HEK293 (cell line): ENCODE results near the gene BCL2L11.

Experiments used
- CTCF ChIA-PET: fragments of 350-600 bp; formaldehyde crosslinking; extraction: SDS; loops from one replicate; lab custom pipeline; 2021; ENCODE audit warnings: antibody characterized with exemption; lab: Yijun Ruan, JAX
- POLR2A ChIA-PET: fragments of 300-600 bp; formaldehyde crosslinking; extraction: SDS; loops from one replicate; lab custom pipeline; 2020; ENCODE audit warnings: antibody characterized with exemption, inconsistent platforms; lab: Yijun Ruan, JAX
- H3K27ac ChIP-seq: fragments of 200-500 bp; sonication (Bioruptor generic); 2 replicates; pipeline ENCODE4 v1.5.1; 2014; ENCODE audit warnings: low read depth, low read length, control low read depth, inconsistent platforms; ENCODE audit errors: extremely low read depth
- H3K36me3 ChIP-seq, 2 experiments: fragments of 200-500 bp in 1 of 2; sonication (Bioruptor generic) in 1 of 2; 1 replicate in 1 of 2; 2 replicates in 1 of 2; pipeline ENCODE4 v1.5.1; 2014 to 2017; ENCODE audit warnings: inconsistent platforms in 2 of 2, low read length in 2 of 2; ENCODE audit not compliant: control insufficient read depth in 2 of 2, insufficient read depth in 1 of 2
- H3K4me1 ChIP-seq: fragments of 200-500 bp; sonication (Bioruptor generic); 2 replicates; pipeline ENCODE4 v1.5.1; 2014; ENCODE audit warnings: mild to moderate bottlenecking, low read length, inconsistent platforms; ENCODE audit not compliant: control insufficient read depth, insufficient read depth
- H3K4me3 ChIP-seq: 2 replicates; pipeline ENCODE4 v1.5.1; 2011; ENCODE audit warnings: low read depth, mild to moderate bottlenecking, control low read depth, low read length, moderate library complexity
- H3K9me3 ChIP-seq: fragments of 200-500 bp; sonication (Bioruptor generic); 2 replicates; pipeline ENCODE4 v1.5.1; 2014; ENCODE audit warnings: low read depth, low read length, inconsistent platforms; ENCODE audit not compliant: control insufficient read depth, insufficient read depth
- GLI4 ChIP-seq: fragments of 450-650 bp; formaldehyde crosslinking; IDR thresholded peaks from 2 replicates; pipeline ENCODE4 v1.5.1; 2016; ENCODE audit warnings: missing biosample characterization, missing genetic modification characterization
- YY1 ChIP-seq: fragments of 450-650 bp; formaldehyde crosslinking; IDR thresholded peaks from 2 replicates; pipeline ENCODE4 v1.5.1; 2018; ENCODE audit warnings: missing biosample characterization, missing genetic modification characterization
- ZBTB17 ChIP-seq: fragments of 450-650 bp; formaldehyde crosslinking; IDR thresholded peaks from 2 replicates; pipeline ENCODE4 v1.5.1; 2016; ENCODE audit warnings: missing biosample characterization, missing genetic modification characterization
- ZFP69B ChIP-seq: fragments of 450-650 bp; formaldehyde crosslinking; IDR thresholded peaks from 2 replicates; pipeline ENCODE4 v1.5.1; 2016; ENCODE audit warnings: missing biosample characterization, missing genetic modification characterization
- ZNF132 ChIP-seq: fragments of 450-650 bp; formaldehyde crosslinking; IDR thresholded peaks from 2 replicates; pipeline ENCODE4 v1.5.1; 2017; ENCODE audit warnings: missing biosample characterization, missing genetic modification characterization, borderline replicate concordance
- ZNF16 ChIP-seq: fragments of 450-650 bp; formaldehyde crosslinking; IDR thresholded peaks from 2 replicates; pipeline ENCODE4 v1.5.1; 2016; ENCODE audit warnings: low read depth, missing biosample characterization, missing genetic modification characterization
- ZNF416 ChIP-seq: fragments of 450-650 bp; formaldehyde crosslinking; IDR thresholded peaks from 2 replicates; pipeline ENCODE4 v1.5.1; 2016; ENCODE audit warnings: missing biosample characterization, missing genetic modification characterization
- ZNF426 ChIP-seq: fragments of 450-650 bp; formaldehyde crosslinking; IDR thresholded peaks from 2 replicates; pipeline ENCODE4 v1.5.1; 2017; ENCODE audit warnings: missing biosample characterization, missing genetic modification characterization, mild to moderate bottlenecking, inconsistent platforms, moderate library complexity
- ZNF501 ChIP-seq: fragments of 450-650 bp; formaldehyde crosslinking; IDR thresholded peaks from 2 replicates; pipeline ENCODE4 v1.5.1; 2016; ENCODE audit warnings: missing biosample characterization, missing genetic modification characterization
- ZNF664 ChIP-seq: fragments of 450-650 bp; formaldehyde crosslinking; IDR thresholded peaks from 2 replicates; pipeline ENCODE4 v1.5.1; 2016; ENCODE audit warnings: missing biosample characterization, missing genetic modification characterization
- ZNF843 ChIP-seq: fragments of 450-650 bp; formaldehyde crosslinking; IDR thresholded peaks from 2 replicates; pipeline ENCODE4 v1.5.1; 2016; ENCODE audit warnings: missing biosample characterization, missing genetic modification characterization
- ZSCAN16 ChIP-seq: fragments of 450-650 bp; formaldehyde crosslinking; IDR thresholded peaks from 2 replicates; pipeline ENCODE4 v1.5.1; 2016; ENCODE audit warnings: missing biosample characterization, missing genetic modification characterization
- ZSCAN30 ChIP-seq: fragments of 450-650 bp; IDR thresholded peaks from 2 replicates; pipeline ENCODE4 v1.5.1; 2018; ENCODE audit warnings: missing biosample characterization, mild to moderate bottlenecking, missing genetic modification characterization, moderate library complexity
- TF ChIP-seq, protein P1 (sequence below): fragments of 450-650 bp; formaldehyde crosslinking; IDR thresholded peaks from 2 replicates; pipeline ENCODE4 v1.5.1; 2016; ENCODE audit warnings: missing biosample characterization, missing genetic modification characterization
- TF ChIP-seq, protein P2 (sequence below): fragments of 450-650 bp; formaldehyde crosslinking; IDR thresholded peaks from 2 replicates; pipeline ENCODE4 v1.5.1; 2016; ENCODE audit warnings: missing biosample characterization, missing genetic modification characterization
- TF ChIP-seq, protein P3 (sequence below): fragments of 450-650 bp; formaldehyde crosslinking; IDR thresholded peaks from 2 replicates; pipeline ENCODE4 v1.5.1; 2016; ENCODE audit warnings: missing biosample characterization, missing genetic modification characterization
- TF ChIP-seq, protein P4 (sequence below): fragments of 450-650 bp; IDR thresholded peaks from 2 replicates; pipeline ENCODE4 v1.5.1; 2018; ENCODE audit warnings: missing biosample characterization, mild to moderate bottlenecking, missing genetic modification characterization
- TF ChIP-seq, protein P5 (sequence below): fragments of 450-650 bp; formaldehyde crosslinking; IDR thresholded peaks from 2 replicates; pipeline ENCODE4 v1.5.1; 2016; ENCODE audit warnings: missing biosample characterization, missing genetic modification characterization, low read depth
- TF ChIP-seq, protein P6 (sequence below): fragments of 450-650 bp; formaldehyde crosslinking; IDR thresholded peaks from 2 replicates; pipeline ENCODE4 v1.5.1; 2017; ENCODE audit warnings: missing biosample characterization, missing genetic modification characterization
- TF ChIP-seq, protein P7 (sequence below): fragments of 450-650 bp; formaldehyde crosslinking; IDR thresholded peaks from 2 replicates; pipeline ENCODE4 v1.5.1; 2017; ENCODE audit warnings: missing biosample characterization, missing genetic modification characterization

Gene BCL2L11

DNA sequence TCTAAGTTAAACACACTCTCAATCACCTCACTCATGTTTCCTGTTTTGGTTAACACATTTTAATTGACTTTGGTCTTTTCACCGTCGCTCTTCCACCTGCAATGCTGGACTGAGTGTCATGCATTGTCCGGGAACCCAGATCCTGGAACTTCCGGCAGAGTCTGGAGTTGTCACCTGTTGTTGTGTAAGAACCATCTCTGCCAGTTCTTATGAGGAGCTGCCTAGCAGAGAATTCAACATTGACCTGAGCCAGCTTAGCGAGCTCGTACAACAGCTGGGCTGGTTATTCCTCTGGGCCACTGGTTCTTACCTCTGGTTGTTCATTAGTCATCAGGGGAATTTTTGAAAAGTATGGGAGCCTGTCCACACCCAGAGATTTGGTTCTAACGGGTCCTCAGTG, 75.7 kb downstream of the BCL2L11 start:
- Histone ChIP-seq H3K9me3 (no peaks in the 10 kb centered on the region), H3K4me3 (no peak overlapping the region), H3K36me3 (no peaks in the 10 kb centered on the region), H3K27ac (no peak overlapping the region), H3K4me1 (no peaks in the 10 kb centered on the region)
- POLR2A ChIA-PET, result no interaction called here
- TF ChIP-seq ZSCAN16 (tag by site-specific recombination) (no peak), ZNF416 (no peak), ZSCAN30 (tag by site-specific recombination) (no peak), ZNF501 (no peak), ZNF132 (tag by site-specific recombination) (no peak), GLI4 (tag by site-specific recombination) (no peak), ZNF843 (no peak)
- TF ChIP-seq, protein P1, sequence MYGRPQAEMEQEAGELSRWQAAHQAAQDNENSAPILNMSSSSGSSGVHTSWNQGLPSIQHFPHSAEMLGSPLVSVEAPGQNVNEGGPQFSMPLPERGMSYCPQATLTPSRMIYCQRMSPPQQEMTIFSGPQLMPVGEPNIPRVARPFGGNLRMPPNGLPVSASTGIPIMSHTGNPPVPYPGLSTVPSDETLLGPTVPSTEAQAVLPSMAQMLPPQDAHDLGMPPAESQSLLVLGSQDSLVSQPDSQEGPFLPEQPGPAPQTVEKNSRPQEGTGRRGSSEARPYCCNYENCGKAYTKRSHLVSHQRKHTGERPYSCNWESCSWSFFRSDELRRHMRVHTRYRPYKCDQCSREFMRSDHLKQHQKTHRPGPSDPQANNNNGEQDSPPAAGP (tag by site-specific recombination), result no peak
- TF ChIP-seq, protein P2, sequence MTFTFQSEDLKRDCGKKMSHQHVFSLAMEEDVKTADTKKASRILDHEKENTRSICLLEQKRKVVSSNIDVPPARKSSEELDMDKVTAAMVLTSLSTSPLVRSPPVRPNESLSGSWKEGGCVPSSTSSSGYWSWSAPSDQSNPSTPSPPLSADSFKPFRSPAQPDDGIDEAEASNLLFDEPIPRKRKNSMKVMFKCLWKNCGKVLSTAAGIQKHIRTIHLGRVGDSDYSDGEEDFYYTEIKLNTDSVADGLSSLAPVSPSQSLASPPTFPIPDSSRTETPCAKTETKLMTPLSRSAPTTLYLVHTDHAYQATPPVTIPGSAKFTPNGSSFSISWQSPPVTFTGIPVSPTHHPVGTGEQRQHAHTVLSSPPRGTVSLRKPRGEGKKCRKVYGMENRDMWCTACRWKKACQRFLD (tag by site-specific recombination), result no peak
- TF ChIP-seq, protein P3, sequence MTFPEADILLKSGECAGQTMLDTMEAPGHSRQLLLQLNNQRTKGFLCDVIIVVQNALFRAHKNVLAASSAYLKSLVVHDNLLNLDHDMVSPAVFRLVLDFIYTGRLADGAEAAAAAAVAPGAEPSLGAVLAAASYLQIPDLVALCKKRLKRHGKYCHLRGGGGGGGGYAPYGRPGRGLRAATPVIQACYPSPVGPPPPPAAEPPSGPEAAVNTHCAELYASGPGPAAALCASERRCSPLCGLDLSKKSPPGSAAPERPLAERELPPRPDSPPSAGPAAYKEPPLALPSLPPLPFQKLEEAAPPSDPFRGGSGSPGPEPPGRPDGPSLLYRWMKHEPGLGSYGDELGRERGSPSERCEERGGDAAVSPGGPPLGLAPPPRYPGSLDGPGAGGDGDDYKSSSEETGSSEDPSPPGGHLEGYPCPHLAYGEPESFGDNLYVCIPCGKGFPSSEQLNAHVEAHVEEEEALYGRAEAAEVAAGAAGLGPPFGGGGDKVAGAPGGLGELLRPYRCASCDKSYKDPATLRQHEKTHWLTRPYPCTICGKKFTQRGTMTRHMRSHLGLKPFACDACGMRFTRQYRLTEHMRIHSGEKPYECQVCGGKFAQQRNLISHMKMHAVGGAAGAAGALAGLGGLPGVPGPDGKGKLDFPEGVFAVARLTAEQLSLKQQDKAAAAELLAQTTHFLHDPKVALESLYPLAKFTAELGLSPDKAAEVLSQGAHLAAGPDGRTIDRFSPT (tag by site-specific recombination), result no peak
- CTCF ChIA-PET, result no interaction called here

DNA sequence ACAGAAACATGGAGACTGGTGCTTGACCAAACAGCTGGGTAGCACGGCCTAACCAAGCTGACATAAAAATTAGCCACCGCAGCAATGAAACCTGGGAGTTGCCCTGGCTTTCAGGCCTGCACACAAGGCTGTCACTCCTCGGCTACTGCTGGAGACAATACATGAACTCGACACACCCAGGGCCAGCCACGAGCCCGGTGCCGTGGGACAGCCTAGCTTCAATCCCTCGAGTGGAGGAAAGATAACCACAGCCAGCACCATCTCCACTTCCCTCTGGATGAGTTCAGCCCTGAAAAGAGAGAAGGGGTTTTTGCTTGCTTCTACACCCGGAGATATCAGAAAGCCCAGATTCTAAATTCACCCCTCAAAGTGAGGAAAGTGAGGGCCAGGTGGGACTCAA, 78.0 kb downstream of the BCL2L11 start:
- no peaks in the 10 kb centered on the region for H3K9me3 ChIP-seq
- no peaks in the 10 kb centered on the region for H3K36me3 ChIP-seq
- H3K4me1 ChIP-seq, result 0 out of 2 replicates have a peak, but pooled peaks cover 3% of the 10 kb centered on the region
- no peak overlapping the region for H3K27ac ChIP-seq
- no peak overlapping the region for H3K4me3 ChIP-seq
- CTCF ChIA-PET, result no interaction called here
- POLR2A ChIA-PET, result no interaction called here
- TF ChIP-seq, protein P4, sequence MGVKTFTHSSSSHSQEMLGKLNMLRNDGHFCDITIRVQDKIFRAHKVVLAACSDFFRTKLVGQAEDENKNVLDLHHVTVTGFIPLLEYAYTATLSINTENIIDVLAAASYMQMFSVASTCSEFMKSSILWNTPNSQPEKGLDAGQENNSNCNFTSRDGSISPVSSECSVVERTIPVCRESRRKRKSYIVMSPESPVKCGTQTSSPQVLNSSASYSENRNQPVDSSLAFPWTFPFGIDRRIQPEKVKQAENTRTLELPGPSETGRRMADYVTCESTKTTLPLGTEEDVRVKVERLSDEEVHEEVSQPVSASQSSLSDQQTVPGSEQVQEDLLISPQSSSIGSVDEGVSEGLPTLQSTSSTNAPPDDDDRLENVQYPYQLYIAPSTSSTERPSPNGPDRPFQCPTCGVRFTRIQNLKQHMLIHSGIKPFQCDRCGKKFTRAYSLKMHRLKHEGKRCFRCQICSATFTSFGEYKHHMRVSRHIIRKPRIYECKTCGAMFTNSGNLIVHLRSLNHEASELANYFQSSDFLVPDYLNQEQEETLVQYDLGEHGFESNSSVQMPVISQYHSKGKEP (tag by site-specific recombination), result no peak
- TF ChIP-seq, protein P5, sequence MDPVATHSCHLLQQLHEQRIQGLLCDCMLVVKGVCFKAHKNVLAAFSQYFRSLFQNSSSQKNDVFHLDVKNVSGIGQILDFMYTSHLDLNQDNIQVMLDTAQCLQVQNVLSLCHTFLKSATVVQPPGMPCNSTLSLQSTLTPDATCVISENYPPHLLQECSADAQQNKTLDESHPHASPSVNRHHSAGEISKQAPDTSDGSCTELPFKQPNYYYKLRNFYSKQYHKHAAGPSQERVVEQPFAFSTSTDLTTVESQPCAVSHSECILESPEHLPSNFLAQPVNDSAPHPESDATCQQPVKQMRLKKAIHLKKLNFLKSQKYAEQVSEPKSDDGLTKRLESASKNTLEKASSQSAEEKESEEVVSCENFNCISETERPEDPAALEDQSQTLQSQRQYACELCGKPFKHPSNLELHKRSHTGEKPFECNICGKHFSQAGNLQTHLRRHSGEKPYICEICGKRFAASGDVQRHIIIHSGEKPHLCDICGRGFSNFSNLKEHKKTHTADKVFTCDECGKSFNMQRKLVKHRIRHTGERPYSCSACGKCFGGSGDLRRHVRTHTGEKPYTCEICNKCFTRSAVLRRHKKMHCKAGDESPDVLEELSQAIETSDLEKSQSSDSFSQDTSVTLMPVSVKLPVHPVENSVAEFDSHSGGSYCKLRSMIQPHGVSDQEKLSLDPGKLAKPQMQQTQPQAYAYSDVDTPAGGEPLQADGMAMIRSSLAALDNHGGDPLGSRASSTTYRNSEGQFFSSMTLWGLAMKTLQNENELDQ (tag by site-specific recombination), result no peak
- TF ChIP-seq ZNF426 (no peak), ZNF16 (tag by site-specific recombination) (no peak), ZBTB17 (tag by site-specific recombination) (no peak), YY1 (tag by site-specific recombination) (no peak), ZNF664 (tag by site-specific recombination) (no peak), ZFP69B (tag by site-specific recombination) (no peak)
- TF ChIP-seq, protein P6, sequence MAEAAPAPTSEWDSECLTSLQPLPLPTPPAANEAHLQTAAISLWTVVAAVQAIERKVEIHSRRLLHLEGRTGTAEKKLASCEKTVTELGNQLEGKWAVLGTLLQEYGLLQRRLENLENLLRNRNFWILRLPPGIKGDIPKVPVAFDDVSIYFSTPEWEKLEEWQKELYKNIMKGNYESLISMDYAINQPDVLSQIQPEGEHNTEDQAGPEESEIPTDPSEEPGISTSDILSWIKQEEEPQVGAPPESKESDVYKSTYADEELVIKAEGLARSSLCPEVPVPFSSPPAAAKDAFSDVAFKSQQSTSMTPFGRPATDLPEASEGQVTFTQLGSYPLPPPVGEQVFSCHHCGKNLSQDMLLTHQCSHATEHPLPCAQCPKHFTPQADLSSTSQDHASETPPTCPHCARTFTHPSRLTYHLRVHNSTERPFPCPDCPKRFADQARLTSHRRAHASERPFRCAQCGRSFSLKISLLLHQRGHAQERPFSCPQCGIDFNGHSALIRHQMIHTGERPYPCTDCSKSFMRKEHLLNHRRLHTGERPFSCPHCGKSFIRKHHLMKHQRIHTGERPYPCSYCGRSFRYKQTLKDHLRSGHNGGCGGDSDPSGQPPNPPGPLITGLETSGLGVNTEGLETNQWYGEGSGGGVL, result no peak
- TF ChIP-seq, protein P7, sequence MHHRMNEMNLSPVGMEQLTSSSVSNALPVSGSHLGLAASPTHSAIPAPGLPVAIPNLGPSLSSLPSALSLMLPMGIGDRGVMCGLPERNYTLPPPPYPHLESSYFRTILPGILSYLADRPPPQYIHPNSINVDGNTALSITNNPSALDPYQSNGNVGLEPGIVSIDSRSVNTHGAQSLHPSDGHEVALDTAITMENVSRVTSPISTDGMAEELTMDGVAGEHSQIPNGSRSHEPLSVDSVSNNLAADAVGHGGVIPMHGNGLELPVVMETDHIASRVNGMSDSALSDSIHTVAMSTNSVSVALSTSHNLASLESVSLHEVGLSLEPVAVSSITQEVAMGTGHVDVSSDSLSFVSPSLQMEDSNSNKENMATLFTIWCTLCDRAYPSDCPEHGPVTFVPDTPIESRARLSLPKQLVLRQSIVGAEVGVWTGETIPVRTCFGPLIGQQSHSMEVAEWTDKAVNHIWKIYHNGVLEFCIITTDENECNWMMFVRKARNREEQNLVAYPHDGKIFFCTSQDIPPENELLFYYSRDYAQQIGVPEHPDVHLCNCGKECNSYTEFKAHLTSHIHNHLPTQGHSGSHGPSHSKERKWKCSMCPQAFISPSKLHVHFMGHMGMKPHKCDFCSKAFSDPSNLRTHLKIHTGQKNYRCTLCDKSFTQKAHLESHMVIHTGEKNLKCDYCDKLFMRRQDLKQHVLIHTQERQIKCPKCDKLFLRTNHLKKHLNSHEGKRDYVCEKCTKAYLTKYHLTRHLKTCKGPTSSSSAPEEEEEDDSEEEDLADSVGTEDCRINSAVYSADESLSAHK (tag by site-specific recombination), result no peak
- TF ChIP-seq, protein P3 (tag by site-specific recombination), result no peak
